Measurements from ENCODE around the gene YES1.
"Not testable (repeated sequence)": the region's sequence is repeated elsewhere in the genome, so short reads cannot be mapped to it uniquely, and the experiment has no call there.

GRCh38 chr18:759864-760263, 52.2 kb downstream of the YES1 start:
- not testable (repeated sequence) for TF ChIP-seq POLR2A, CTCF, POLR2AphosphoS5 (IDR thresholded peaks at IDR 0.05)

Data from prostate gland (tissue), 2 donors.